T follicular helper cell (primary cell): ENCODE measurements around the gene CAGE1.

Experiments
- DNase-seq: peaks from one replicate; pipeline ENCODE4 v3.0.0-alpha.2; 2020; ENCODE audit warnings: low read depth

CAGE1 gene

DNA sequence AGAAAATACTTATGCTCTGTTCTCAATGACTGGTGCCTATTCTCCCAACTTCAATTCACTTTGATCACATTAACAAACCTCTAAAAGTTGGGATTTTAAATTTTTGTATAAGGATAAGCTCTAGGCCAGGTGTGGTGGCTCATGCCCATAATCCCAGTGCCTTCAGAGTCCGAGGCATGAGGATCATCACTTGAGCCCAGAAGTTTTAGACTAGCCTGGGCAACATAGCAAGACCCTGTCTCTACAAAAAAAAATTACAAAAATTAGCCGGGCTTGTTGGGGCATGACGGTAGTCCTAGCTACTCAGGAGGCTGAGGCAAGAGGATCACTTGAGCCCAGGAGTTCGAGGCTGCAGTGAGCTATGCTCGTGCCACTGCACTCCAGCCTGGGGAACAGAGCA is 80.5 kb downstream of the CAGE1 start:
- no peak for DNase-seq

DNA sequence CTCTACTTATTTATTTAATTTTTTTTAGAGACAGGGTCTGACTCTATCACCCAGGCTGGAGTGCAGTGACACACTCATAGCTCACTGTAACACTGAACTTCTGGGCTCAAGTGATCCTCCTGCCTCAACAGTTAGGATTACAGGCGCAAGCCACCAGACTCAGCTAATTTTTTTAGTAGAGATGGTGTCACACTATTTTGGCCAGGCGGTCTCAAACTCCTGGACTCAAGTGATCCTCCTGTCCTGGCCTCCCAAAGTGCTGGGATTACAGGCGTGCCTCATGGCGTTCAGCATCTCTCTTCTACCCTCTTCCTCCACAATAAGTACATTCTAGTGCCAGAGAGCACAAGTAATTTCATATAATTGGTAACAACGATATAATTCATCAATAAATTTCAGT is 82.0 kb downstream of the CAGE1 start:
- DNase-seq: no peak

DNA sequence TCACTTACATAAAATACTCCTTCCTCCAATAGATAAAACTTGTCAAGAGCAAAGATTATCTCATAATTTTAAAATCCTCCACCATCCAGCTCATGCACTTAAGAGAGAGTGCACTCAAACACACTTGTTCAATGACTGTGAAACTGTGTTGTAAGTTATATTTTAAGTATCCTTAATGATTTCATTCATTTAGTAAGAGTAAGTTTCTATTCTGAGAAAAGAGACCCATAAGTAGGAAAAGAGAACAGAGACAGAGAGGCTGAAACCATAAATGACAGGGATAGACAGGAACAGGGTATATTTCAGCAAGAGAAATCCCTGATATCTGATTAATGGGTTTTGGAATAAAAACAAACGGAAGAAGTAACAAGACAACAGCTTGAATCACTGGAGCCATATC is 84.7 kb downstream of the CAGE1 start:
- DNase-seq: no peak

DNA sequence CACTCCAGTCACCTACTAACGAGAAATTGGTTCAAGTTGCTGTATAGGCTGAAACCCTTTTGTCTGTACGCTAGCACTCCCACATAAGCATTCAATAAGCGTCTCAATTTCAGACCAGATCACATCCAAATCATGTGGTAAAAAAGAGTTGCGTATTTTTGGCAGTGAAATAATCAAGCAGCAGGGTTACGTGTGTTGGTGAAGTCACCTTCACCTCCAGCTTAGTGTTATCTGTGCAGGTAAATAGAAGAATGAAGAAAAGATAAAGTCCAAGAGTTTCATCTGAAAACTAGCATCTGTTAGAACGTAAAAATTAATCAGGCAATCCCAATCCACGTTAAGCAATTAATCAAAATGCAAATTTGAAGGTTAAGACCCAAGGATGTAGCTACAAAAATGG is 87.8 kb downstream of the CAGE1 start:
- DNase-seq: no peak

DNA sequence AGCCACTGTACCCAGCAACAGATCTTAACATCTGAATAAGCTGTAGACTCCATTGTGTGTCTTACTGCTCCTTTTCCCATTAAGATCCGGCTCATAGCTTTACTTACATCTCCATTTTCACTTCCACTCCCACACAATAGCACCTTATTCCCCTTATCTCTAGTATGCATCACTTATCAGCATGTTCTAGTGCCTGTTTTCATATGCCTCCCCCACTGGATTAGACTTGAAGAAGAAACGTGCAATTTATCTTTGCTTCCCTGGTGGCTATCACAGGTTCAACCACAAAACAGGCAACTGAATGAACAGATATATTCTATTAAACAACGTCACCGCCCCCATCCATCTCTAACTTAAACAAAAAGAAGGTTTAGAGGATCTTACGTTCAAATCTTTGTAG is 88.6 kb downstream of the CAGE1 start:
- DNase-seq: no peak

DNA sequence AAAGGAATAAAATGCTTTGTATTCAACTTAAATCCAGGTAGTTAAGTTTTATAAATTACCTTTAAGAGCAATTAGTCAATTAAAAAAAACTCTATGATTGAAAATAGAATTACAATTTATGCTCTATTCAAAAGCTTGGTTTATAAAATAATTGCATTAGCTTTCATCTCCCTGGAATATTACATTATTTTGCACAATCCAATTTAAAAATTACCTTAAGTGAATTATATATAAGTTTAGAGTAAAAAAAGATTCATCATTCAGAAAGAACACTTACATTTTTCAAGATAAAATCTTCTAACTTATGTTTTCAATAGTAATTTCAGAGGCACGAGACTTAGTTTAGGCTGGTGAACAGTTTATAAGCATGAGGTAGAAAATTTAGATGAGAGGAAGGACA is 91.4 kb downstream of the CAGE1 start:
- DNase-seq: no peak

DNA sequence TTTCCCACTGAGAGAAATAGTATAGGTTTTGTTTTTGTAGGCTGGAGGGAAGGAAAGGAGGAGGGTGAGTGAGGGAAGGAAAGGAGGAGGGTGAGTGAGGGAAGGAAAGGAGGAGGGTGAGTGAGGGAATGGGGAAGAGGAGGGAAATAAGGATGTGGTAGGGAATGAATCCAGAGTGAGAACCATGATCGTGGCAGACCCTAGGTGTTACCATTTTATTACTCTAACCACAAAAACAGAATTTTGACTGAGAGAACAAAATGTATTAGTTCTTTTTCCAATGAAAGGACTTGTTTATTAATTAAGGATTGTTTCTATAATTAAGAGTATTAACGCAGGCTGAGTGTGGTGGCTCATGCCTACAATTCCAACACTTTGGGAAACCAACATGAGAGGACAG is 92.9 kb downstream of the CAGE1 start:
- DNase-seq: no peak

DNA sequence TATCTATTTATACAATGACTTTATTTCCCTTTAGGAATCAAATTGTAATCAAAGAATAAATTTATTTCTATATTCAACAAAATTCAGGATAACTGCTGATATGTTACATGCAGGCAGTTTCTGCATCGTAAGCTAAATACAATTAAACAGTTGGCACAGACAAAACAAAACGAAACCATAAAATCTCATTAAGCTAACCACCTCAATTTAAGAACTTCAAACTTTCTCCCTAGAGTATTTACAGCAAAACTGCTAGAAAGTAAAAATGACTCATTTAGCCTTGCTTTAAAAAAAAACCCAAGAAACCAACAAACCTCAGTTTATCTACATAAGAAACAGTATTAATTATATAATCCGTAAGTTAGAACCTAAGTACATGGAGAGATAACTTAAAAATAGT is 93.6 kb downstream of the CAGE1 start:
- no peak for DNase-seq

DNA sequence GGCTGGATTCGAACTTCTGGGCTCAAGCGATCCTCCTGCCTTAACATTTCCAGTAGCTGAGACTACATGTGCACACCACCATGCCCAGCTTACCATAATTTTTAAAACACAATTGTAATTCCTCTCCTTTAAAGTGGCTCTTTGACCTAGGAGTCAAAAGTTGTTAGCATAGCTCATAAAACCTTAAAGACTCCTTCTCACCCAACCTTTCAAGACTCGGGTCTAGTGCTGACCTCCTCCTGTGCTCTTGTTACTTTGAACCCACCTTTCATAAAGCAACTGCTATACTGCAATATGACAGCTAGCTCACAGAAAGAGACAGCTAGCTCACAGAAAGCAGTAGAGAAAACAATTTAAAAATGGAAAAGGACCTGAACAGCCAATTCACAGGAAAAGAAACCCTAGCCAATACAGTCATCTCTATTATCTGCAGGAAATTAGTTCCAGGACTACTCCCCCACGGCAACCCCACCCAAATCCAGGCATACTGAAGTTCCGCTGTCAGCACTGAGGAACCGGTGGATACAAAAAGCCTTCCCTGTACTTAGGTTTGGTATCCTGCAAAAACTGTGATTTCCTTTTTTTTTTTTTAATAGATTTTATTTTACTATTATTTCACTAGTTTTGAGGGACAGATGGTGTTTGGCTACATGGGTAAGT is 96.8 kb downstream of the CAGE1 start:
- no peak for DNase-seq

DNA sequence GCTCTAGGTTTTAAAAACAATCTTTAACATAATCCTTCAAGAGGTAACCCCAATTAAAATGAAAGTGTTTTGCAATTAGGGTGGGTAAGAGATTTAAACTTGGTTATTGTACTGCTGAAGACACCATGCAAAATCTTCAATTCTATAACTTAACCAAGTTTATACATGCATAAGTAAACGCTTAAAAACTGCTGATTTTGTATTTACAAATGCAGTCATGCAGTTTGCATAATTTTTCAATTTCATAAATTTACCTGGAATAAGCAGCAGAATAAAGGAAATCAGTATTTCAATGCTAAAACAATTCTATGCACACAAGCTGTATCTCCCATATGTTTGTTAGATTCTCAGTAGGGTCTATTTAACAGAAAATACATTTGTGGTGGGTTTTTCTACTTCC is 99.5 kb downstream of the CAGE1 start:
- no peak for DNase-seq

DNA sequence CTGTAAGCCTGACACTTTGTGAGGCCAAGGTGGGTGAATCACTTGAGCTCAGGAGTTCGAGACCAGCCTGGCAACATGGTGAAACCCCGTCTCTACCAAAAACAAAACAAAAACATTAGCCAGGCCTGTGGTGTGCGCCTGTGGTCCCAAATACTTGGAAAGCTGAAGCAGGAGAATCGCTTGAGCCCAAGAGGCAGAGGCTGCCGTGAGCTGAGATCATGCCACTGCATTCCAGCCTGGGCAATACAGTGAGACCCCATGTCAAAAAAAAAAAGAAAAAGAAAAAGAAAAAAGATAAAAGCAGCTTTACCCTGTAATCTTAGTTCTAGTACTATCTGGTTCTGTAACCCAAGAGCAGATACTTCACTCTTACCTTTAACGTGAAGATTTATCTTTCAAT is 104.1 kb downstream of the CAGE1 start:
- no peak for DNase-seq

DNA sequence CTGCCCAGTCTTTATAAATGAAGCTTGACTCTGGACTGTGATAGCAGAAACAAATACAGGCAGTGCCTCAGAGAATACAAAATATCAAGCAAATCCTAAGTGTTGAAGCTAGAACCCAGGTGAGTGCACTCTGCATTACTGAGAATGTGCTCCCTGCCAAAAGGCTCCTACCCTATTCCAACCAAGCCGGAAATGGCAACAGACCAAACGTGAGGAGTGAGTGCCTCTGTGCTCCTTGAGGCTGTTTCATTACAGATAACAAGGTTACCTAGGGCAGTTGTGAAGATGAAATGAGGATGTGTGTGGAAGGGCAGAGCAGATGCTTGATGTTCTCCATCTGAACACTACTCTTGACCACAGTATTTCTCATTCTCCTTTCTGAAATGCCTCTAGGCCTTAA is 105.9 kb downstream of the CAGE1 start:
- DNase-seq: no peak

DNA sequence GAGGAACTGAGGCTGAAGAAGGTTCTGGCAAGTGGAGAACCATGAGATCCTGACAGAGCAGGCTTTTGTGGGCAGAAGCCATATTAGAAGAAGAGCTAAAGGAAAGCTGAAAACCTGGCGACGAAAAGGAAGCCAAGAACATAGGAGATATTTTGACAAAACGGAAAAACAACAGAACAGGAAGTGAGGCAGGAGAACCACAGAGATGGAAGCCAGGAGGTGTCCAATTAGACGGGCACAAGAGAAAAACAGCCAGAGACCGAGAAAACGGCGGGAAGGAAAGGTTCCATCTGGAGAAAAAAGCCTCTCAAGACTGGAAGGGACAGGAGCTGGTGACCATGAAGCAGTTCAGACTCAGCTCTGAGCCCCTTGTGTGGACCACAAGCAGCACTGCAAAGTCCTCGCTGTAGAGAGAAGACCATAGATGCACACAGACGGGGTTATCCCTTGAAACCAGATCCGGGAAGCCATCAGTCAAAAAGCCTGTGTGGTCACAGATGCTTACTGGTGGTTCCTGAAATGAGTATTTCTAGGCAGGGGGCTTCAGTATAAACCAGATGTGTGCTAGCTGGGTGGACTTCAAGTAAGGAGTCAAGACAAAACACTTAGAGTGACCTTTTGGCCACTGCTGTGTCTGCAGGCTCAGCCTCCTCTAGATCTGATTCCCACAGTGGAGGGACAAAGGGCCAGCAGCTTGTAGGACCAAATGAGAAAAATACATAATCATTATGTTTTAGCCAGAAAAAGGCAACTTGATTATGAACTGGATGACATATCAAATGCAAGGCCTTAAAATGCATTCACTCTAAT is 107.2 kb downstream of the CAGE1 start:
- no peak for DNase-seq
